Measurements from ENCODE around the gene CREB5.

GRCh38 chr7:28466885-28467284 lies 54.6 kb downstream of the CREB5 start:
- TF ChIP-seq CTCF (IDR thresholded peaks at IDR 0.05) (no peak), POLR2A (IDR thresholded peaks at IDR 0.05) (no peak), EP300 (IDR thresholded peaks at IDR 0.05) (no peak)
